ENCODE data around the gene MYH16.
"Not testable (repeated sequence)": the region's sequence is repeated elsewhere in the genome, so short reads cannot be mapped to it uniquely, and the experiment has no call there.

The MYH16 gene

DNA sequence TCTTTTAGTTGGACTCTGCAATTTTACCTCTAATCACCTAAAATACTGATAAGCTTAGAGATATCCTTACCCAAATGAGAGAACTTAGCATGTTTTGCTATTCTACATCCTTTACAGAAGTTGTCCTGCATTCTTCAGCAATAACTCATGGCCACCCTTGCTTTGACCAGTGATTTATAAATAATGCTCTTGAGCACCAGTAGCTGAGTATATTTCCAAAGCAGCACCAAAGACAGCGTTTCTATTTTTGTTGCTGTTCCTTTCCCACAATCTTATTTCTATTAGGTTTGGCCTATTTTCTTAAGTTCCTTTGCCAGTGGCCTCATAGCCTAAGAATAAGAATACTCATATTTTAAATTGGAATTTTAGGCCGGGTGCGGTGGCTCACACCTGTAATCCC, 68.0 kb downstream of the MYH16 start:
- Histone ChIP-seq H3K9me3 (ENCODE audit: insufficient read depth, low read depth, low read length) (peaks cover 2% of the 10 kb centered on the region), H3K27me3 (ENCODE audit: insufficient read depth, low read length) (no peaks in the 10 kb centered on the region), H3K9ac (ENCODE audit: low read length) (no peak overlapping the region), H3K4me1 (ENCODE audit: control insufficient read depth in 1 of 2, insufficient read depth in 2 of 2, low read length in 2 of 2) (no peaks in the 10 kb centered on the region), H4K12ac (ENCODE audit: low read depth, low read length) (no peak overlapping the region), H3K4me3 (ENCODE audit: low read depth, low read length) (no peak overlapping the region), H3K79me1 (ENCODE audit: low read length) (no peaks in the 10 kb centered on the region), H3K4me2 (ENCODE audit: low read length) (no peak overlapping the region), H2BK120ac (ENCODE audit: insufficient read depth, low read length, poor library complexity) (no peak overlapping the region), H3K14ac (ENCODE audit: low read length) (no peak overlapping the region), H3K36me3 (ENCODE audit: control insufficient read depth in 1 of 2, insufficient read depth in 2 of 2, low read length in 2 of 2) (peaks cover 37 to 42% of the 10 kb centered on the region in 2 experiments), H2BK12ac (ENCODE audit: low read length) (no peak overlapping the region), H2AK5ac (ENCODE audit: low read length) (no peak overlapping the region), H3K23ac (ENCODE audit: low read length) (no peak overlapping the region), H4K91ac (ENCODE audit: low read depth, low read length) (no peak overlapping the region), H3K18ac (ENCODE audit: low read length) (no peak overlapping the region), H3K4ac (ENCODE audit: low read depth, low read length) (no peak overlapping the region), H3K79me2 (ENCODE audit: control insufficient read depth, insufficient read depth, low read length, poor library complexity) (no peaks in the 10 kb centered on the region), H4K8ac (ENCODE audit: low read depth, low read length) (no peak overlapping the region), H2BK5ac (ENCODE audit: low read depth, low read length, poor library complexity) (no peak overlapping the region), H2AFZ (ENCODE audit: insufficient read depth, low read length, poor library complexity) (no peak overlapping the region), H3K27ac (ENCODE audit: low read depth, low read length) (no peak overlapping the region)
- DNase-seq = no peak
- no CpG with 5 or more reads among the region's 3 CpGs for WGBS (ENCODE audit: extremely low coverage, insufficient coverage, insufficient read length)

DNA sequence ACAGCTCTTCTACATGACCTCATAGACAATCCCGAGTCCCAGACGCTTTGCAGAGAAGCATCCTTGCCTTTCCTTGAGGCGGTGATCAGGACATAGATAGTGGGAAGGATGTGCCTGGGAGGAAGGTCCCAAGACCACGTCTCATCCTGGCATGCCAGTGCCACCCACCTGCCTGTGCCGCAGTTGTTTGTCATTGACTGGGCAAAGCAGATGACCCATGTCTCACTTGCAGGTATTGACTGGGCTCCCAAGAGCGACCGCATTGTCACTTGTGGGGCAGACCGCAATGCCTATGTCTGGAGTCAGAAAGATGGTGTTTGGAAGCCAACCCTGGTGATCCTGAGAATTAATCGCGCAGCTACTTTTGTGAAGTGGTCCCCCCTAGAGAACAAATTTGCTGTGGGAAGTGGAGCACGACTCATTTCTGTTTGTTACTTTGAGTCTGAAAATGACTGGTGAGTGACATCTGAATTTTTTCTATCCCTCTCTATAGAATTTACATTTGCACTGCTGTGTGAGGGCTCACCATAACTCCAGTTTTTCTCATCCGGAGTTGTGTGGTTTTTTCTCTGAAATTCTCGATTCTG, 71.5 kb downstream of the MYH16 start:
- no peak overlapping the region for H3K18ac ChIP-seq (ENCODE audit: low read length)
- no peak overlapping the region for H3K9ac ChIP-seq (ENCODE audit: low read length)
- H3K9me3 ChIP-seq (ENCODE audit: insufficient read depth, low read depth, low read length) = peaks cover 2% of the 10 kb centered on the region
- H4K8ac ChIP-seq (ENCODE audit: low read depth, low read length) = no peak overlapping the region
- H3K4ac ChIP-seq (ENCODE audit: low read depth, low read length) = no peak overlapping the region
- no CpG with 5 or more reads among the region's 13 CpGs for WGBS (ENCODE audit: extremely low coverage, insufficient coverage, insufficient read length)
- no peak overlapping the region for H3K4me3 ChIP-seq (ENCODE audit: low read depth, low read length)
- H2BK120ac ChIP-seq (ENCODE audit: insufficient read depth, low read length, poor library complexity) = no peak overlapping the region
- H3K4me2 ChIP-seq (ENCODE audit: low read length) = no peak overlapping the region
- H2AFZ ChIP-seq (ENCODE audit: insufficient read depth, low read length, poor library complexity) = no peak overlapping the region
- H3K27ac ChIP-seq (ENCODE audit: low read depth, low read length) = no peak overlapping the region
- no peak for DNase-seq
- H3K4me1 ChIP-seq (ENCODE audit: control insufficient read depth in 1 of 2, insufficient read depth in 2 of 2, low read length in 2 of 2) = no peaks in the 10 kb centered on the region
- no peak overlapping the region for H2BK5ac ChIP-seq (ENCODE audit: low read depth, low read length, poor library complexity)
- no peak overlapping the region for H4K91ac ChIP-seq (ENCODE audit: low read depth, low read length)
- H3K14ac ChIP-seq (ENCODE audit: low read length) = no peak overlapping the region
- H4K12ac ChIP-seq (ENCODE audit: low read depth, low read length) = no peak overlapping the region
- H3K27me3 ChIP-seq (ENCODE audit: insufficient read depth, low read length) = no peaks in the 10 kb centered on the region
- no peak overlapping the region for H3K23ac ChIP-seq (ENCODE audit: low read length)
- H3K79me2 ChIP-seq (ENCODE audit: control insufficient read depth, insufficient read depth, low read length, poor library complexity) = no peaks in the 10 kb centered on the region
- H2BK12ac ChIP-seq (ENCODE audit: low read length) = no peak overlapping the region
- H3K79me1 ChIP-seq (ENCODE audit: low read length) = no peaks in the 10 kb centered on the region
- no peak overlapping the region for H2AK5ac ChIP-seq (ENCODE audit: low read length)
- peaks cover 35 to 42% of the 10 kb centered on the region in 2 experiments for H3K36me3 ChIP-seq (ENCODE audit: control insufficient read depth in 1 of 2, insufficient read depth in 2 of 2, low read length in 2 of 2)

DNA sequence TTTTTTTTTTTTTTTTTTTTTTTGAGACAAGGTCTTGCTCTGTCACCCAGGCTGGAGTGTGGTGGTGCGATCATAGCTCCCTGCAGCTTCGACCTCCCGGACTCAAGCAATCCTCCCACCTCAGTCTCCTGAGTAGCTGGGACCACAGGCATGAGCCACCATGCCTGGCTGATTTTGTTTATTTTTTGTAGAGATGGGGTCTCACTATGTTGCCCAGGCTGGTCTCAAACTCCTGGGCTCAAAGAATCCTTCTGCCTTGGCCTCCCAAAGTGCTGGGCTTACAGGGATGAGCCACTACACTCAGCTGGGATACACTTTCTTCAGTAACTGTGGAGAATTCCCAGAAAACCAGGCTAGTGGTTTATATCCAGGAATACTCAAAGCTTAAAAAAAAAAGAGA, 78.0 kb downstream of the MYH16 start:
- not testable (repeated sequence) for H3K79me2 ChIP-seq (ENCODE audit: control insufficient read depth, insufficient read depth, low read length, poor library complexity); H2AFZ ChIP-seq (ENCODE audit: insufficient read depth, low read length, poor library complexity); H3K79me1 ChIP-seq (ENCODE audit: low read length); H2BK5ac ChIP-seq (ENCODE audit: low read depth, low read length, poor library complexity); H3K14ac ChIP-seq (ENCODE audit: low read length); H4K91ac ChIP-seq (ENCODE audit: low read depth, low read length); H3K4me1 ChIP-seq (ENCODE audit: control insufficient read depth in 1 of 2, insufficient read depth in 2 of 2, low read length in 2 of 2); H2BK12ac ChIP-seq (ENCODE audit: low read length); H3K4ac ChIP-seq (ENCODE audit: low read depth, low read length); H4K12ac ChIP-seq (ENCODE audit: low read depth, low read length); H3K4me2 ChIP-seq (ENCODE audit: low read length); H3K9me3 ChIP-seq (ENCODE audit: insufficient read depth, low read depth, low read length); H3K18ac ChIP-seq (ENCODE audit: low read length); H3K4me3 ChIP-seq (ENCODE audit: low read depth, low read length); H4K8ac ChIP-seq (ENCODE audit: low read depth, low read length); H3K27ac ChIP-seq (ENCODE audit: low read depth, low read length); H2AK5ac ChIP-seq (ENCODE audit: low read length); H3K23ac ChIP-seq (ENCODE audit: low read length); DNase-seq; H3K9ac ChIP-seq (ENCODE audit: low read length); H3K27me3 ChIP-seq (ENCODE audit: insufficient read depth, low read length); H2BK120ac ChIP-seq (ENCODE audit: insufficient read depth, low read length, poor library complexity)
- WGBS (ENCODE audit: extremely low coverage, insufficient coverage, insufficient read length) = no CpG with 5 or more reads among the region's 3 CpGs
- peaks cover 47 to 53% of the 10 kb centered on the region in 2 experiments for H3K36me3 ChIP-seq (ENCODE audit: control insufficient read depth in 1 of 2, insufficient read depth in 2 of 2, low read length in 2 of 2)

DNA sequence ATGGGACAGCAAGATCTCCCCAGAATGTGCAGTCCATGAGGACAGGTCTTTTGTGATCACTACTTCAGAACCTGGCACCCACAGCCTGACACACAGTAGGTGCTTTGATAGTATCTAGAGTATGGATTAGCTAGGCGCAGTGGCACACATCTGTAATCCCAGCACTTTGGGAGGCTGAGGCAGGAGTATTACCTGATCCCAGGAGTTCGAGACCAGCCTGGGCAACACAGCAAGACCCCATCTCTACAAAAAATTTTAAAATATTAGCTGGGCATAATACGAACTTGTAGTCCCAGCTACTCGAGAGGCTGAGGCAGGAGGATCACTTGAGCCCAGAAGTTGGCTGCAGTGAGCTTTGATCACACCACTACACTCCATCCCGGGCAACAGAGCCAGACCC, 79.6 kb downstream of the MYH16 start:
- no peak overlapping the region for H3K23ac ChIP-seq (ENCODE audit: low read length)
- H3K36me3 ChIP-seq (ENCODE audit: control insufficient read depth in 1 of 2, insufficient read depth in 2 of 2, low read length in 2 of 2) = peaks cover 42 to 56% of the 10 kb centered on the region in 2 experiments
- H3K9ac ChIP-seq (ENCODE audit: low read length) = no peak overlapping the region
- H3K27ac ChIP-seq (ENCODE audit: low read depth, low read length) = no peak overlapping the region
- H4K91ac ChIP-seq (ENCODE audit: low read depth, low read length) = no peak overlapping the region
- H4K8ac ChIP-seq (ENCODE audit: low read depth, low read length) = no peak overlapping the region
- no peaks in the 10 kb centered on the region for H3K9me3 ChIP-seq (ENCODE audit: insufficient read depth, low read depth, low read length)
- H4K12ac ChIP-seq (ENCODE audit: low read depth, low read length) = no peak overlapping the region
- H2AFZ ChIP-seq (ENCODE audit: insufficient read depth, low read length, poor library complexity) = no peak overlapping the region
- no peak overlapping the region for H2BK5ac ChIP-seq (ENCODE audit: low read depth, low read length, poor library complexity)
- H3K4me1 ChIP-seq (ENCODE audit: control insufficient read depth in 1 of 2, insufficient read depth in 2 of 2, low read length in 2 of 2) = no peaks in the 10 kb centered on the region
- no peak overlapping the region for H3K4ac ChIP-seq (ENCODE audit: low read depth, low read length)
- no peak overlapping the region for H3K4me2 ChIP-seq (ENCODE audit: low read length)
- no peak overlapping the region for H2BK120ac ChIP-seq (ENCODE audit: insufficient read depth, low read length, poor library complexity)
- H3K14ac ChIP-seq (ENCODE audit: low read length) = no peak overlapping the region
- no peak for DNase-seq
- no peak overlapping the region for H2BK12ac ChIP-seq (ENCODE audit: low read length)
- no peak overlapping the region for H3K4me3 ChIP-seq (ENCODE audit: low read depth, low read length)
- H3K27me3 ChIP-seq (ENCODE audit: insufficient read depth, low read length) = no peaks in the 10 kb centered on the region
- H3K79me1 ChIP-seq (ENCODE audit: low read length) = no peaks in the 10 kb centered on the region
- no peak overlapping the region for H3K18ac ChIP-seq (ENCODE audit: low read length)
- WGBS (ENCODE audit: extremely low coverage, insufficient coverage, insufficient read length) = no CpG with 5 or more reads among the region's 5 CpGs
- H2AK5ac ChIP-seq (ENCODE audit: low read length) = no peak overlapping the region
- H3K79me2 ChIP-seq (ENCODE audit: control insufficient read depth, insufficient read depth, low read length, poor library complexity) = no peaks in the 10 kb centered on the region
